Ovary (tissue), 9 donors: Measurements from ENCODE around the gene CPED1. TPM values are rescaled to one million over a fixed set of nuclear protein-coding genes. Genes with fewer than 3 reads are reported as not detected.

Experiments used
- DNase-seq, 5 donors: peaks; one replicate each; pipeline ENCODE4 v3.0.0-alpha.2; 2019 to 2020
- H3K27ac ChIP-seq, 2 donors: fragments of 200-600 bp; one replicate each; pipeline versions ENCODE4 v1.5.1 to v1.8.0; 2019 to 2022
- H3K27me3 ChIP-seq: fragments of 200-600 bp; one replicate; pipeline ENCODE4 v1.8.0; 2022
- H3K36me3 ChIP-seq: fragments of 200-600 bp; sonication (generic); one replicate; pipeline ENCODE4 v1.5.1; 2019
- H3K4me1 ChIP-seq: one replicate; pipeline ENCODE4 v1.8.1; 2013; ENCODE audit warnings: mild to moderate bottlenecking, moderate library complexity; ENCODE audit not compliant: insufficient read depth
- H3K4me3 ChIP-seq: fragments of 200-600 bp; sonication (generic); one replicate; pipeline ENCODE4 v1.5.1; 2017
- H3K9me3 ChIP-seq, 2 donors: fragments of 200-600 bp in 1 of 2; sonication (generic) in 1 of 2; one replicate each; pipeline versions ENCODE4 v1.5.1 to v1.8.1; 2013 to 2019; ENCODE audit warnings: mild to moderate bottlenecking in 1 of 2, moderate library complexity in 1 of 2
- EP300 ChIP-seq: sonication (generic); formaldehyde crosslinking; IDR thresholded peaks from one replicate; pipeline ENCODE4 v1.6.1; 2017; ENCODE audit warnings: antibody characterized with exemption
- POLR2A ChIP-seq: fragments of 450-650 bp; IDR thresholded peaks from one replicate; pipeline ENCODE4 v1.6.1; 2017; ENCODE audit warnings: antibody characterized with exemption, mild to moderate bottlenecking, moderate library complexity
- WGBS, 3 donors: extraction: QIAGEN DNeasy Blood & Tissue Kit in 1 of 3; methylation state at CpG; one replicate each; pipeline versions ENCODE4 v1.1.5 to v1.1.7; 2013 to 2017; 5-methylcytosine and 5-hydroxymethylcytosine counted together
- intact Hi-C, 4 donors: fragments of 100-400 bp; cut with DNase I; formaldehyde crosslinking; loops; one replicate each; pipeline versions ENCODE4 v1.11.0 to v1.15.1; 2022 to 2023
- polyA plus RNA-seq, 2 donors: library from polyadenylated mRNA; stranded (reverse); fragments of 200-250 nt in 1 of 2; fragments of 350-450 nt in 1 of 2; fragmentation: Illumina TruSeq in 1 of 2; extraction: RNeasy Lipid Tissue Mini Kit (QIAGEN cat#74804) in 1 of 2; gene quantifications; one replicate each; pipeline ENCODE4 v1.2.3, GENCODE V29; 2013 to 2014
- total RNA-seq, 7 donors: library from RNA; depleted of rRNA in 2 of 7; stranded (reverse); fragments of >200 nt in 2 of 7; fragmentation: NEBNext Ultra II Directional in 3 of 7; extraction: Animal tissue kit (Norgen Biotek cat#: 25700) in 3 of 7; gene quantifications; one replicate each; pipeline versions ENCODE4 v1.1.0 to v1.2.4, GENCODE V29; 2016 to 2023
- TF ChIP-seq, protein P1 (sequence below), 3 donors: fragments of 450-650 bp in 2 of 3; fragments of 200-600 bp in 1 of 3; IDR thresholded peaks; one replicate each; pipeline versions ENCODE4 v1.5.1 to v1.8.0; 2016 to 2022; ENCODE audit warnings: antibody characterized with exemption in 3 of 3, mild to moderate bottlenecking in 1 of 3
- donor health status: DM: no; HTN: no; CAD: no; lungs with moderate emphysema.
- donor health status: DM: no; HTN: no; CAD: no.
- donor health status: Bipolar disorder and iron deficiency.
- donor health status: DM: yes; HTN: yes; CAD: no.
- donor health status: DM: no; HTN: no; CAD: no.
- donor health status: DM: yes; HTN: yes; CAD: no.

Gene CPED1
- total and polyA plus RNA-seq, 9 donors, result 42.1 to 127 (median 88.8) TPM

DNA sequence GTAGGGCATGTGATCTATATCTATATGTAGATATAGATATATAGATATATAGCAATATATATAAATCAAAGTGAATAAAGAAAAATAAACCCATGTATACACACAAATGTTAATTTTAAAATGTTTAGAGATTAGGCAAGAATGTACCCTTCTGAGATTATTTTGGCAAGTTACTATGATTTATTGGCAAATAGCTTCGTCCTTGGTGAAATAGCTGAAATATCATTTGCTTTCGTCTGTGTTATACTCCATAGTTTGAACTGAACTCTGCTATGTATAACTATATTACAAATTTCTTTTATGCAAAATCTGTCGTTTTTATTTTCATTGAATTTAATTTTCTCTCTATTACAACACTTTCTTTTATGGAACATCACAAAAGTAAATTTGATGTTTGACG, 57.5 kb downstream of the CPED1 start:
- H3K36me3 ChIP-seq, result no peaks in the 10 kb centered on the region
- no peaks in the 10 kb centered on the region for H3K9me3 ChIP-seq
- H3K4me1 ChIP-seq, result peaks cover 7% of the 10 kb centered on the region
- TF ChIP-seq, protein P1, sequence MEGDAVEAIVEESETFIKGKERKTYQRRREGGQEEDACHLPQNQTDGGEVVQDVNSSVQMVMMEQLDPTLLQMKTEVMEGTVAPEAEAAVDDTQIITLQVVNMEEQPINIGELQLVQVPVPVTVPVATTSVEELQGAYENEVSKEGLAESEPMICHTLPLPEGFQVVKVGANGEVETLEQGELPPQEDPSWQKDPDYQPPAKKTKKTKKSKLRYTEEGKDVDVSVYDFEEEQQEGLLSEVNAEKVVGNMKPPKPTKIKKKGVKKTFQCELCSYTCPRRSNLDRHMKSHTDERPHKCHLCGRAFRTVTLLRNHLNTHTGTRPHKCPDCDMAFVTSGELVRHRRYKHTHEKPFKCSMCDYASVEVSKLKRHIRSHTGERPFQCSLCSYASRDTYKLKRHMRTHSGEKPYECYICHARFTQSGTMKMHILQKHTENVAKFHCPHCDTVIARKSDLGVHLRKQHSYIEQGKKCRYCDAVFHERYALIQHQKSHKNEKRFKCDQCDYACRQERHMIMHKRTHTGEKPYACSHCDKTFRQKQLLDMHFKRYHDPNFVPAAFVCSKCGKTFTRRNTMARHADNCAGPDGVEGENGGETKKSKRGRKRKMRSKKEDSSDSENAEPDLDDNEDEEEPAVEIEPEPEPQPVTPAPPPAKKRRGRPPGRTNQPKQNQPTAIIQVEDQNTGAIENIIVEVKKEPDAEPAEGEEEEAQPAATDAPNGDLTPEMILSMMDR (IDR thresholded peaks at IDR 0.05), result no peak
- no peak for TF ChIP-seq POLR2A
- no peak for TF ChIP-seq EP300
- H3K4me3 ChIP-seq, result no peak overlapping the region
- 9 to 23% (median 11%) methylated on average over 4 of the region's 4 CpGs for WGBS, 3 donors
- H3K27me3 ChIP-seq, result no peaks in the 10 kb centered on the region
- peak overlapping the region in 1 of 2 donors; percentile 22 for H3K27ac ChIP-seq
- intact Hi-C loops, result no loop called here
- no peak for DNase-seq

DNA sequence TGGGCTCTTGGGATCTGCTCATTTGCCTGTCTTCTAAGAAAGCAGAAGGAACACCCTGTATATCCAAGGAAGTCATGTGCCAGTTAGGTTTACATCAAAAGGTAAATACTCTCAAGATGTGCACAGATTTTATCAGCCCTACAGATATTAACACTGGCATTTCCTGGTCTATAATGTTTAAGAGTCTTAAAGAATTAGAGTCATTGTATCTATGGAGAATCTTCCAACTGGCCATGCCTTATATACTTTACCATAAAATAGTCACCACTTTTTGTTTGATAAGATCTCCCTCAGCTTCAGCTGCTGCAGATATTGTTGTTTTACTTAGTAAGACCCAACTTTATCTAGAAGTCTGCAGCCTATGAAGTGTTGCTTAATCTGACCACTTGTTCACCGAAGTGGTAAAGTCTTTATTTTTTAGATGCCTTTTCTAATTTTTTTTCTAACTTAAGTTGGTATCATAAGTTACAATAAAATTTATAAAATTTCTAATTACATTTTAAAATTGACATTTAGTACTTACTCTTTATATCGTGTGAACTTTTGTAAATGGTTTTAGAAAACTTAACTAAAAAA, 58.5 kb downstream of the CPED1 start:
- no peaks in the 10 kb centered on the region for H3K27me3 ChIP-seq
- no peak for DNase-seq
- peaks cover 3% of the 10 kb centered on the region for H3K4me1 ChIP-seq
- WGBS, 3 donors, result 78 to 87% (median 80%) methylated on average over 2 of the region's 2 CpGs
- no peaks in the 10 kb centered on the region for H3K9me3 ChIP-seq
- H3K4me3 ChIP-seq, result no peak overlapping the region
- H3K27ac ChIP-seq, result peak overlapping the region in 1 of 2 donors; percentile 5
- TF ChIP-seq EP300, result no peak
- TF ChIP-seq POLR2A, result no peak
- TF ChIP-seq, protein P1 (IDR thresholded peaks at IDR 0.05), result no peak
- intact Hi-C loops, result no loop called here
- no peaks in the 10 kb centered on the region for H3K36me3 ChIP-seq

GRCh38 chr7:121048195-121048594, 59.7 kb downstream of the CPED1 start:
- Histone ChIP-seq H3K9me3 (no peaks in the 10 kb centered on the region), H3K27ac (no peak overlapping the region), H3K4me1 (peaks cover 1% of the 10 kb centered on the region), H3K27me3 (no peaks in the 10 kb centered on the region), H3K36me3 (no peaks in the 10 kb centered on the region), H3K4me3 (no peak overlapping the region)
- 62 to 71% (median 69%) methylated on average over 4 of the region's 4 CpGs for WGBS, 3 donors
- intact Hi-C loops, result no loop called here
- DNase-seq, result no peak
- TF ChIP-seq POLR2A (no peak), EP300 (no peak)
- TF ChIP-seq, protein P1 (IDR thresholded peaks at IDR 0.05), result no peak

DNA sequence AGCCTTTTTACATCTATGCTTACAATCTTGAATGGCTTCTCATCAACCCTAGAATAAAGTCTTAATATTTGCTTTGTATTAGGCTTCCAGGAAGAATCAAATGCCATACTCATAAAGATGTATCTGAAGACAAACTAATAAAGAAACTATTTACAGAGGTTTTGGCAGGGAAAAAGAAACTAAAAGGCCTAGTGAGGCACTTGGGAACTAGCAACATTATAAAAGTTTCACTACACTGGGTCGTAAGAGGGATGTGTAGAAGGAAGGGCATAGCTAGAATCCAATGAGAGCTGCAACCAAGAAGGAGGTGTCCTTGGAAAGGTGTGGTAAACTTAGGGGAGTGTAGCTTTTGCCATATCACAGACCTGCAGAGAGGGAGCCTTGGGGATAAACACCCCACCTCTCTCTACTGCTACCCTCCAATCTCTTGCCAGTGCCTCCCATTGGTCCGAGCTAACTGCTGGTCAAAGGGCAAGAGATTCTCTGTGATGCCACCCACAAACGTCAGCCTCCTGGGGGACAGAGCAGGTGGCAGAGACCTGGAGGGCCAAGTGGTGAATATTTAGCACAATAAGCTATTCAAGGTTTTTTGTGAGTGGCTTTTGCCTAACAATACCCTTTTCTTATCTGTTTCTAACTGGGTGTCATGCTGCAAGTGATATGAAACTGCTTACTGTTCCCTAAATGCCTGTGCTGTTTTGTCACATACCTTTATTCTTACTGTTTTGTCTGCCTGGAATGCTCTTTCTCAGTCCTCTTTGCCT, 60.7 kb downstream of the CPED1 start:
- WGBS, 3 donors, result 78 to 90% (median 84%) methylated on average over 3 of the region's 3 CpGs
- intact Hi-C loops, result no loop called here
- Histone ChIP-seq H3K27me3 (no peaks in the 10 kb centered on the region), H3K36me3 (no peaks in the 10 kb centered on the region), H3K4me1 (peaks cover 1% of the 10 kb centered on the region), H3K27ac (no peak overlapping the region), H3K4me3 (no peak overlapping the region), H3K9me3 (no peaks in the 10 kb centered on the region)
- TF ChIP-seq POLR2A (no peak), EP300 (no peak)
- TF ChIP-seq, protein P1 (IDR thresholded peaks at IDR 0.05), result no peak
- no peak for DNase-seq
